Measurements from ENCODE around the gene MAD1L1.

DNA sequence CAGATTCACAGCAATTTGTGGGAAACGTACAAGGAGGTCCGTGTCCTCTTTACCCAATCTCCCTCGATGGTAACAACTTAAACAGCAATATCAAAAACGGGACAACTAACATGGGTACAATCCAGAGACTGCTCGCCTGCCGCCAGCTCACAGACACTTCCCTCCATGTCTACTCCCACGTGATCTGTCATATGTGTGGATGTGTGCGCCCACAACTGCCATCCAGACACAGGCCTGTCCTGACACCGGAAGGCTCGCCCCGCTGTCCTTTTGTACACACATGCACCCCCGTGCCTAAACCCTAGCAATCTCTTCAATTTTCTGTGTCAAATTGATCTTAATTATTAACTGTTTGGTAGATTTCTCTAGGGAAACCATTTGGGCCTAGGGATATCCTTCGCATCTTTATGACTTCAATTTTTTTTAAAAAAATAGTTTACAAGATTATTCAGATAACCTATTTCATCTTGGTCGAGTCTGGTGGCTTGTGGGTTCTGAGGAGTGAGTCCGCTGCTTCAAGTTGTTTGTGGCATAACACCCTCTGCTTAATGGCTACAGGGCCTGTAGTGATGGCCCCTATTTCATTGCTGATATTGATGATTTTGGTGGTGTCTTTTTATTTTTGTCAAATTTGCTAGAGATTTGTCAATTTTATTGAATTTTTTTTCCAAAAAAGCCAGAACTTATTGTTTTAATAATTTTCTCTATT is 260.6 kb downstream of the MAD1L1 start:
- TF ChIP-seq, protein P1, sequence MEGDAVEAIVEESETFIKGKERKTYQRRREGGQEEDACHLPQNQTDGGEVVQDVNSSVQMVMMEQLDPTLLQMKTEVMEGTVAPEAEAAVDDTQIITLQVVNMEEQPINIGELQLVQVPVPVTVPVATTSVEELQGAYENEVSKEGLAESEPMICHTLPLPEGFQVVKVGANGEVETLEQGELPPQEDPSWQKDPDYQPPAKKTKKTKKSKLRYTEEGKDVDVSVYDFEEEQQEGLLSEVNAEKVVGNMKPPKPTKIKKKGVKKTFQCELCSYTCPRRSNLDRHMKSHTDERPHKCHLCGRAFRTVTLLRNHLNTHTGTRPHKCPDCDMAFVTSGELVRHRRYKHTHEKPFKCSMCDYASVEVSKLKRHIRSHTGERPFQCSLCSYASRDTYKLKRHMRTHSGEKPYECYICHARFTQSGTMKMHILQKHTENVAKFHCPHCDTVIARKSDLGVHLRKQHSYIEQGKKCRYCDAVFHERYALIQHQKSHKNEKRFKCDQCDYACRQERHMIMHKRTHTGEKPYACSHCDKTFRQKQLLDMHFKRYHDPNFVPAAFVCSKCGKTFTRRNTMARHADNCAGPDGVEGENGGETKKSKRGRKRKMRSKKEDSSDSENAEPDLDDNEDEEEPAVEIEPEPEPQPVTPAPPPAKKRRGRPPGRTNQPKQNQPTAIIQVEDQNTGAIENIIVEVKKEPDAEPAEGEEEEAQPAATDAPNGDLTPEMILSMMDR (IDR thresholded peaks at IDR 0.05; ENCODE audit: insufficient read depth, low read length, poor library complexity, severe bottlenecking): no peak
- TF ChIP-seq EZH2phosphoT487 (conservative IDR thresholded peaks at IDR 0.05; ENCODE audit: low read length): no peak
